Colonic mucosa (tissue), 4 donors: Measurements from ENCODE around the gene PROC. TPM values are rescaled to one million over a fixed set of nuclear protein-coding genes. Genes with fewer than 3 reads are reported as not detected.

Experiments
- DNase-seq: peaks from one replicate; pipeline ENCODE4 v3.0.0-alpha.2; 2020
- H3K27ac ChIP-seq: fragments of 200-600 bp; one replicate; pipeline ENCODE4 v1.8.0; 2021
- H3K27me3 ChIP-seq: fragments of 200-600 bp; one replicate; pipeline ENCODE4 v1.8.0; 2021
- H3K36me3 ChIP-seq: fragments of 200-600 bp; one replicate; pipeline ENCODE4 v1.8.0; 2021
- H3K4me1 ChIP-seq: fragments of 200-600 bp; one replicate; pipeline ENCODE4 v1.8.0; 2021; ENCODE audit warnings: mild to moderate bottlenecking
- H3K4me3 ChIP-seq: fragments of 200-600 bp; one replicate; pipeline ENCODE4 v1.8.0; 2021
- H3K9ac ChIP-seq, 2 donors: one replicate each; pipeline ENCODE4 v1.7.0; 2013; ENCODE audit warnings: control low read depth in 2 of 2, low read depth in 2 of 2, low read length in 2 of 2
- H3K9me3 ChIP-seq: fragments of 200-600 bp; one replicate; pipeline ENCODE4 v1.8.0; 2021
- CTCF ChIP-seq: fragments of 200-600 bp; IDR thresholded peaks from one replicate; pipeline ENCODE4 v1.8.0; 2022; ENCODE audit warnings: antibody characterized with exemption, mild to moderate bottlenecking
- intact Hi-C: fragments of 100-400 bp; cut with DNase I; formaldehyde crosslinking; loops from one replicate; pipeline ENCODE4 v1.14.1; 2022
- total RNA-seq, 2 donors: library from RNA; stranded (reverse); fragmentation: NEBNext Ultra II Directional in 1 of 2; extraction: Animal tissue kit (Norgen Biotek cat#: 25700) in 1 of 2; gene quantifications; one replicate each; pipeline ENCODE4 v1.2.1, GENCODE V29; 2021
- donor health status: healthy.
- donor health status: DM: no; HTN: no; CAD: no.
- donor health status: DM: no; HTN: no; CAD: no.

Gene PROC
- total RNA-seq, 2 donors from 2014 or later: 0.96 to 3.4 TPM

GRCh38 chr2:127377262-127377661 lies 41.0 kb upstream of the PROC start:
- Histone ChIP-seq H3K4me3 (no peak overlapping the region), H3K9me3 (no peaks in the 10 kb centered on the region), H3K27me3 (no peaks in the 10 kb centered on the region), H3K9ac (no peak overlapping the region), H3K27ac (no peak overlapping the region), H3K4me1 (peaks cover 4% of the 10 kb centered on the region), H3K36me3 (no peaks in the 10 kb centered on the region)
- no peak for TF ChIP-seq CTCF
- intact Hi-C loops: no loop called here
- DNase-seq: no peak

DNA sequence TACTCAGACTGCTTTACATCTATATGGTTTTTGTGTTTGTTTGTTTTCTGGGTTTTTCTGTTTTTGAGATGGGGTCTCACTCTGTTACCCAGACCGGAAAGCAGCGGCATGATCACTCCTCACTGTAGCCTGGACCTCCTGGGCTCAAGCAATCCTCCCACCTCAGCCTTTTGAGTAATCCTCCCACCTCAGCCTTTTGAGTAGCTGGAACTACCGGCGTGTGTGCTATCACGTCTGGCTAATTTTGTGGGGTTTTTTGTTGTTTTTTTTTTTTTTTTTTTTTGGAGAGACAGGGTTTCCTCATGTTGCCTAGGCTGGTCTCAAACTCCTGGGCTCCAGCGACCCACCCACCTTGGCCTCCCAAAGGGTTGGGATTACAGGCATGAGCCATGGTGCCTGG lies 39.5 kb upstream of the PROC start:
- H3K36me3 ChIP-seq: no peaks in the 10 kb centered on the region
- H3K4me3 ChIP-seq: no peak overlapping the region
- H3K4me1 ChIP-seq: peaks cover 4% of the 10 kb centered on the region
- H3K27ac ChIP-seq: no peak overlapping the region
- H3K9me3 ChIP-seq: no peaks in the 10 kb centered on the region
- H3K9ac ChIP-seq: no peak overlapping the region
- intact Hi-C loops: no loop called here
- DNase-seq: no peak
- TF ChIP-seq CTCF: no peak
- no peaks in the 10 kb centered on the region for H3K27me3 ChIP-seq

DNA sequence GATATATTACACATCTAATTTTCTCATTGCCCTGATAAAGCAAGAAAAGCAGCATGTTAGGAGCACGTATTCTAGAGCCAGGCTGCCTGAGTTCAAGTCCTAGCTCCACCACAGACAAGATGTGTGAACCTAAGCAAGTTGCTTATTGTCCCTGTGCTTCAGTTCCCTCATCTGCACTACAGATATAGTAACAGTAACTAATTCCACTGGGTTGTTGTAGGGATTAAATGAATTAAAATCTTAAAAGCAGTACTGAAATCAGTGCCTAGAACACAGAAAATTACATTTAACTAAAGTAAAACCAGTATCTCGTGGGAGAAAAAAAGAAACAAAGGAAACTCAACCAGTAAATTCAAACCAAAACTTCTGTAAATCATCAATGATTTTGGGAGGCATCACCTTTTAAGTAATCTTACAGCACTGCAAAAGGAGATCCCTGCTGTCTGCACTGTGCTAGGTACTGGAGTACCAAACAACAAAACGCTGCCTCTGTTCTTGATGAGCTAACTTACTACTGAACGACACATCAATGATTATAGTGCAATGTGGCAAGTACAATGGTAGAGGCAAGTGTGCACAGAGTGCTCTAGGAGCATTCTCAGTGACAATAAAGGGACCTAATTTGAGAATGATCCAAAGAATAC lies 38.4 kb upstream of the PROC start:
- intact Hi-C loops: no loop called here
- Histone ChIP-seq H3K36me3 (no peaks in the 10 kb centered on the region), H3K4me1 (peaks cover 4% of the 10 kb centered on the region), H3K27me3 (no peaks in the 10 kb centered on the region), H3K4me3 (no peak overlapping the region), H3K9me3 (no peaks in the 10 kb centered on the region), H3K9ac (no peak overlapping the region), H3K27ac (no peak overlapping the region)
- no peak for TF ChIP-seq CTCF
- no peak for DNase-seq

DNA sequence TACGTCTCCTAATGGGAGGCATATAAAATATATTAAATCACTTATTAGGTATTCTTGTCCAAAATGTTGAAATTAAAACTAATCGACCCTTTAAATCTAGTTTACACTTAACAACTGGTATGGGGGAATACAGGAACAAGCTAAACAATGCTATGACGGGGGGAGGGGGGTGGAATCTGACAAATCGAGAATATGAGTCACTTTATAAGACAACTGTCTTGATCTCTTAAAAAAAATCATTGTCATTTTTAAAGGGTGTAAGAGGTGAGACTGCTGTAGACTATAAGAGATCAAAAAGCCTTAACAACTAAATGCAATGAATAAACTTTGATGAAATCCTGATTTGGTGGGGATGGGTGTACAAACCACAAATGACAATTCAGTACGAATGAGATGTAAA lies 36.5 kb upstream of the PROC start:
- H3K27ac ChIP-seq: no peak overlapping the region
- H3K27me3 ChIP-seq: no peaks in the 10 kb centered on the region
- H3K36me3 ChIP-seq: no peaks in the 10 kb centered on the region
- no peaks in the 10 kb centered on the region for H3K9me3 ChIP-seq
- peaks cover 4% of the 10 kb centered on the region for H3K4me1 ChIP-seq
- no peak for DNase-seq
- no peak for TF ChIP-seq CTCF
- no peak overlapping the region for H3K4me3 ChIP-seq
- intact Hi-C loops: no loop called here
- no peak overlapping the region for H3K9ac ChIP-seq

DNA sequence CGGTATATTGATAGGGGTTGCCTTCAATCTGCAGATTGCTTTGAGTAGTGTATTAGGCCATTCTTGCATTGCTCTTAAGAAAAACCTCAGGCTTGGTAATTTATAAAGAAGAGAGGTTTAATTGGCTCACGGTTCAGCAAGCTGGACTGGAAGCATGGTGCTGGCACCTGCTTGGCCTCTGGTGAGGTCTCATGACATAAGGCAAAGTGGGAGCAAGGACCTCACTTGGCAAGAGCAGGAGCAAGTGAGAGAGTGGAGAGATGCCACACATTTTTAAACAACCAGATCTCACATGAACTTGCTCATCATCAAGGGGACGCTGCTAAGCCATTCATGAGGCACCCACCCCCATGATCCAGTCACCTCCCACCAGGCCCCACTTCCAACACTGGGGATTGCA lies 35.4 kb upstream of the PROC start:
- H3K9me3 ChIP-seq: no peaks in the 10 kb centered on the region
- no peak for TF ChIP-seq CTCF
- H3K4me3 ChIP-seq: no peak overlapping the region
- H3K4me1 ChIP-seq: peaks cover 4% of the 10 kb centered on the region
- H3K27ac ChIP-seq: no peak overlapping the region
- no peak overlapping the region for H3K9ac ChIP-seq
- no peaks in the 10 kb centered on the region for H3K27me3 ChIP-seq
- intact Hi-C loops: no loop called here
- H3K36me3 ChIP-seq: no peaks in the 10 kb centered on the region
- no peak for DNase-seq
